ENCODE results near the gene TDRD9. TPM values are rescaled to one million over a fixed set of nuclear protein-coding genes. Genes with fewer than 3 reads are reported as not detected.

The TDRD9 gene
- total RNA-seq, 1 donor from 2014 or later = 8.5 TPM

GRCh38 chr14:104004849-104005248 lies 76.6 kb downstream of the TDRD9 start:
- TF ChIP-seq CTCF (IDR thresholded peaks at IDR 0.05) = no peak
- H3K4me3 ChIP-seq = no peak overlapping the region
- H3K36me3 ChIP-seq = no peaks in the 10 kb centered on the region
- no peak for DNase-seq
- ATAC-seq = no peak
- H3K4me1 ChIP-seq = no peaks in the 10 kb centered on the region
- intact Hi-C loops (cut with DNase I) = no loop called here
- H3K9me3 ChIP-seq = no peaks in the 10 kb centered on the region
- H3K27me3 ChIP-seq (ENCODE audit: low read depth) = no peaks in the 10 kb centered on the region
- no peak overlapping the region for H3K27ac ChIP-seq

- DNase-seq = no peak
- H3K36me3 ChIP-seq = no peaks in the 10 kb centered on the region
- ATAC-seq = no peak
- H3K4me3 ChIP-seq = no peak overlapping the region
- intact Hi-C loops (cut with DNase I) = no loop called here
- TF ChIP-seq CTCF (IDR thresholded peaks at IDR 0.05) = no peak
- no peak overlapping the region for H3K27ac ChIP-seq
- H3K27me3 ChIP-seq (ENCODE audit: low read depth) = no peaks in the 10 kb centered on the region
- no peaks in the 10 kb centered on the region for H3K9me3 ChIP-seq
- no peaks in the 10 kb centered on the region for H3K4me1 ChIP-seq
These were observed 77.2 kb downstream of the TDRD9 start for GRCh38 chr14:104005489-104005888.

DNA sequence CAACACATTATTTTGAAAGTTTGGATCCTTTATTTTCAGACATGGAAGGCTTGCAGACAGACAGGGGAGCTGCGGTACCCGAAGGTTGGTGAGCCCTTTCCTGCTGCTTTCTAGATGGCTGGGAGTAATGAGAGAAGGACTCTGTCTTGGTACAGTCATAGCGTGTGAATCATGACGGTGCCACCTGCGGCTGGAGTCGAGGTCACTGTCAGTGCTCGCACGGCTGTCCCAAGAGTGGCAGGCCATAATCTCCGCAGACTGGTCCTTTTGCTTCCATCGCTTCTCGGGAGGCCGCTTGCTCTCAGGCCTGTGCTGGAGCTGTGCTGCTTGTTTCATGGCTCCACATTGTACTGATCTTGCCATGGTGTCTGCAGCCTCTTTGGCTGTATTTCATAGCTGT lies 78.9 kb downstream of the TDRD9 start:
- Histone ChIP-seq H3K36me3 (no peaks in the 10 kb centered on the region), H3K4me3 (no peak overlapping the region), H3K27me3 (ENCODE audit: low read depth) (no peaks in the 10 kb centered on the region), H3K27ac (no peak overlapping the region), H3K4me1 (no peaks in the 10 kb centered on the region), H3K9me3 (no peaks in the 10 kb centered on the region)
- ATAC-seq (no peak), DNase-seq (no peak)
- no peak for TF ChIP-seq CTCF (IDR thresholded peaks at IDR 0.05)
- intact Hi-C loops (cut with DNase I) = no loop called here

GRCh38 chr14:104009297-104009696 lies 81.0 kb downstream of the TDRD9 start:
- H3K27me3 ChIP-seq (ENCODE audit: low read depth) = no peaks in the 10 kb centered on the region
- H3K4me1 ChIP-seq = no peaks in the 10 kb centered on the region
- TF ChIP-seq CTCF (IDR thresholded peaks at IDR 0.05) = no peak
- DNase-seq = no peak
- ATAC-seq = no peak
- H3K36me3 ChIP-seq = no peaks in the 10 kb centered on the region
- intact Hi-C loops (cut with DNase I) = no loop called here
- no peak overlapping the region for H3K4me3 ChIP-seq
- no peak overlapping the region for H3K27ac ChIP-seq
- H3K9me3 ChIP-seq = no peaks in the 10 kb centered on the region

- no peak for TF ChIP-seq CTCF (IDR thresholded peaks at IDR 0.05)
These were observed 83.7 kb downstream of the TDRD9 start for GRCh38 chr14:104011824-104012517.

More at GRCh38 chr14:104011824-104012517, 83.7 kb downstream of the TDRD9 start:
- DNase-seq = peak; percentile 72
- ATAC-seq = peak; percentile 79 to 82
- H3K4me1 ChIP-seq = no peaks in the 10 kb centered on the region
- no peak overlapping the region for H3K4me3 ChIP-seq
- no peaks in the 10 kb centered on the region for H3K27me3 ChIP-seq (ENCODE audit: low read depth)
- H3K9me3 ChIP-seq = no peaks in the 10 kb centered on the region
- H3K27ac ChIP-seq = no peak overlapping the region
- intact Hi-C loops (cut with DNase I) = no loop called here
- no peaks in the 10 kb centered on the region for H3K36me3 ChIP-seq
